Loucy (cell line): Measurements from ENCODE around the gene MARK4.

Experiments
- H2AFZ ChIP-seq: fragments of 200-600 bp; sonication (generic); 2 replicates; pipeline ENCODE4 v1.6.0; 2016; ENCODE audit warnings: antibody characterized with exemption, mild to moderate bottlenecking, low read length, moderate library complexity
- H3F3A ChIP-seq: fragments of 200-600 bp; 2 replicates; pipeline ENCODE4 v1.6.0; 2016; ENCODE audit warnings: antibody characterized with exemption, low read depth, mild to moderate bottlenecking
- H3K27me3 ChIP-seq: fragments of 200-600 bp; sonication (generic); 2 replicates; pipeline ENCODE4 v1.6.1; 2014; ENCODE audit warnings: low read length, mild to moderate bottlenecking; ENCODE audit not compliant: insufficient read depth, poor library complexity, severe bottlenecking
- H3K36me3 ChIP-seq: fragments of 200-600 bp; sonication (generic); 2 replicates; pipeline ENCODE4 v1.6.1; 2016; ENCODE audit warnings: low read length; ENCODE audit not compliant: insufficient read depth
- H3K4me1 ChIP-seq: fragments of 200-600 bp; sonication (generic); 2 replicates; pipeline ENCODE4 v1.5.1; 2014; ENCODE audit warnings: low read length, mild to moderate bottlenecking; ENCODE audit not compliant: insufficient read depth, poor library complexity, severe bottlenecking
- H3K4me2 ChIP-seq: fragments of 200-600 bp; sonication (generic); 2 replicates; pipeline ENCODE4 v1.6.0; 2014; ENCODE audit warnings: antibody characterized with exemption, low read length, low read depth, mild to moderate bottlenecking; ENCODE audit not compliant: poor library complexity, severe bottlenecking
- H3K4me3 ChIP-seq: fragments of 200-600 bp; sonication (generic); 2 replicates; pipeline ENCODE4 v1.5.1; 2014; ENCODE audit warnings: low read length, mild to moderate bottlenecking, mixed read lengths; ENCODE audit not compliant: poor library complexity, severe bottlenecking
- H3K79me2 ChIP-seq: fragments of 200-600 bp; sonication (generic); 2 replicates; pipeline ENCODE4 v1.6.1; 2014; ENCODE audit warnings: low read length; ENCODE audit not compliant: insufficient read depth
- H3K9ac ChIP-seq: fragments of 200-600 bp; sonication (generic); 2 replicates; pipeline ENCODE4 v1.6.0; 2014; ENCODE audit warnings: mild to moderate bottlenecking, low read depth, low read length, moderate library complexity; ENCODE audit not compliant: poor library complexity, severe bottlenecking
- H3K9me2 ChIP-seq: fragments of 200-600 bp; sonication (generic); replicated peaks from 2 replicates; pipeline ENCODE4 v1.6.1; 2016; ENCODE audit warnings: low read depth, low read length, mixed read lengths
- H3K9me3 ChIP-seq: fragments of 200-600 bp; sonication (generic); 2 replicates; pipeline ENCODE4 v1.6.1; 2014; ENCODE audit warnings: mild to moderate bottlenecking, antibody characterized with exemption, low read length, low read depth; ENCODE audit not compliant: insufficient read depth
- H4K20me1 ChIP-seq: fragments of 200-600 bp; sonication (generic); 2 replicates; pipeline ENCODE4 v1.6.0; 2014; ENCODE audit warnings: antibody characterized with exemption, low read length, mild to moderate bottlenecking; ENCODE audit not compliant: insufficient read depth, poor library complexity, severe bottlenecking
- EZH2phosphoT487 ChIP-seq: fragments of 200-600 bp; IDR thresholded peaks from 2 replicates; pipeline ENCODE4 v1.6.1; 2018; ENCODE audit warnings: antibody characterized with exemption, mild to moderate bottlenecking, moderate library complexity, borderline replicate concordance
- TF ChIP-seq, protein P1 (sequence below): fragments of 200-600 bp; sonication (generic); conservative IDR thresholded peaks from 2 replicates; pipeline ENCODE4 v1.5.1; 2014; ENCODE audit warnings: mild to moderate bottlenecking, antibody characterized with exemption, low read length

The MARK4 gene

DNA sequence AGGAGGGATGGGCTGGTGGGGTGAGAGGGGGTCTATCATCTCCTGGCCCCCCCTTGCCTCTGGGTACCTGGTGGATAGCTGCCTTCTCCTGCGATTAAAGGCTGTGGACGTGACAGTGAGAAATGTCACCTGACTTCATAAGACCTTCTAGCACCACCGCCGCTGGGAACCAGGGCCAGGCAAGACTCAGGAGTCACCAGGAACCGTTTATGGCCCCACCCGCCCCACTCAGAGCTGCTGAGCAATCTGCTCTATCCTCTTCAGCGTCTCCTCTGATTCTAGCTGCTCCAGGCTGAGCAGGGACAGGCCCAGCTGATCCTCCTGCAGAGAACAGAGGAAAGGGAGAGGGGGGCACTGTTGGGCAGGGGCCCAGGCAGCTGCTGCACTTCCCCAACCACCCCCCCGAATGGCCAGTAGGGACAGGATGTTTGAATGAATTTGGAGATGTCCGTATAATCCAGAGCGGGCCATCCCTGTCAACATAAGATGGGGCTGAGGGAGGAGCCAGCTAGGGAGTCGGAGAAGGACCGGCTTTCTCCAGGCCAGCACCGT lies 100.4 kb downstream of the MARK4 start:
- TF ChIP-seq, protein P1, sequence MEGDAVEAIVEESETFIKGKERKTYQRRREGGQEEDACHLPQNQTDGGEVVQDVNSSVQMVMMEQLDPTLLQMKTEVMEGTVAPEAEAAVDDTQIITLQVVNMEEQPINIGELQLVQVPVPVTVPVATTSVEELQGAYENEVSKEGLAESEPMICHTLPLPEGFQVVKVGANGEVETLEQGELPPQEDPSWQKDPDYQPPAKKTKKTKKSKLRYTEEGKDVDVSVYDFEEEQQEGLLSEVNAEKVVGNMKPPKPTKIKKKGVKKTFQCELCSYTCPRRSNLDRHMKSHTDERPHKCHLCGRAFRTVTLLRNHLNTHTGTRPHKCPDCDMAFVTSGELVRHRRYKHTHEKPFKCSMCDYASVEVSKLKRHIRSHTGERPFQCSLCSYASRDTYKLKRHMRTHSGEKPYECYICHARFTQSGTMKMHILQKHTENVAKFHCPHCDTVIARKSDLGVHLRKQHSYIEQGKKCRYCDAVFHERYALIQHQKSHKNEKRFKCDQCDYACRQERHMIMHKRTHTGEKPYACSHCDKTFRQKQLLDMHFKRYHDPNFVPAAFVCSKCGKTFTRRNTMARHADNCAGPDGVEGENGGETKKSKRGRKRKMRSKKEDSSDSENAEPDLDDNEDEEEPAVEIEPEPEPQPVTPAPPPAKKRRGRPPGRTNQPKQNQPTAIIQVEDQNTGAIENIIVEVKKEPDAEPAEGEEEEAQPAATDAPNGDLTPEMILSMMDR = no peak
- TF ChIP-seq EZH2phosphoT487 = no peak
- no peaks in the 10 kb centered on the region for H3K79me2 ChIP-seq
- H3K4me2 ChIP-seq = no peak overlapping the region
- H3K36me3 ChIP-seq = peaks cover 3% of the 10 kb centered on the region; the same call in 1 of the 2 replicates
- H3K9ac ChIP-seq = no peak overlapping the region
- H3K4me1 ChIP-seq = no peaks in the 10 kb centered on the region
- no peaks in the 10 kb centered on the region for H3K27me3 ChIP-seq
- H3F3A ChIP-seq = no peaks in the 10 kb centered on the region
- H3K9me3 ChIP-seq = no peaks in the 10 kb centered on the region
- H3K4me3 ChIP-seq = no peak overlapping the region
- no peak overlapping the region for H2AFZ ChIP-seq
- H3K9me2 ChIP-seq = no peaks in the 10 kb centered on the region
- H4K20me1 ChIP-seq = no peaks in the 10 kb centered on the region

- no peak overlapping the region for H2AFZ ChIP-seq
- peaks cover 6% of the 10 kb centered on the region; the same call in 1 of the 2 replicates for H3K36me3 ChIP-seq
- no peaks in the 10 kb centered on the region for H3K79me2 ChIP-seq
- no peaks in the 10 kb centered on the region for H3K9me2 ChIP-seq
- H3K4me1 ChIP-seq = no peaks in the 10 kb centered on the region
- H3F3A ChIP-seq = no peaks in the 10 kb centered on the region
- no peaks in the 10 kb centered on the region for H4K20me1 ChIP-seq
- no peak overlapping the region for H3K9ac ChIP-seq
- no peaks in the 10 kb centered on the region for H3K9me3 ChIP-seq
- no peaks in the 10 kb centered on the region for H3K27me3 ChIP-seq
- no peak overlapping the region for H3K4me3 ChIP-seq
- no peak overlapping the region for H3K4me2 ChIP-seq
- no peak for TF ChIP-seq EZH2phosphoT487
- TF ChIP-seq, protein P1 = no peak
Observed at GRCh38 chr19:45352062-45352461, 101.0 kb downstream of the MARK4 start.

DNA sequence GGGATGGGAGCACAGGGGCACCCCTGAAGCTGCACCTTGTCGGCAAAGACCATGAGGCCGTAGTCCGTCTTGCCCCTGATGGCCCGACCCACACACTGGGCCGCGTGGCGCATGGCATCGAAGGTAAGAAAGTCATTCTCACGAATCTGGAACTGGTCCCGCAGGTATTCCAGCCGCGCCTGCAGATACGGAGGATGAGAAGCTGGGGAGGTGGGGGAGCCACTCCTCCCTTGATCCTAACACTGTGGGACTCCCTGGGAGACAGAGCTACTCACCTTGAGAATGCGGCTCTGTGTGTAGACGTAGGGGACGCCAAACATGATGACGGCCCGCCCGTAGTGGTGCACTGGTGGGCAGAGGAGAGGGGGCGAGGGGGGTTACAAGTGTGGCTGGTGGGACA lies 101.4 kb downstream of the MARK4 start:
- Histone ChIP-seq H3K27me3 (no peaks in the 10 kb centered on the region), H3K79me2 (no peaks in the 10 kb centered on the region), H3K9me2 (no peaks in the 10 kb centered on the region), H2AFZ (no peak overlapping the region), H3F3A (no peaks in the 10 kb centered on the region), H3K4me3 (no peak overlapping the region), H3K4me2 (no peak overlapping the region), H4K20me1 (no peaks in the 10 kb centered on the region), H3K9ac (no peak overlapping the region), H3K9me3 (no peaks in the 10 kb centered on the region), H3K36me3 (peaks cover 6% of the 10 kb centered on the region; the same call in 1 of the 2 replicates), H3K4me1 (no peaks in the 10 kb centered on the region)
- TF ChIP-seq, protein P1 = no peak
- no peak for TF ChIP-seq EZH2phosphoT487
